HuH-7.5 (cell line): ENCODE results near the gene ANKRD30BL.
"Not testable (repeated sequence)": the region's sequence is repeated elsewhere in the genome, so short reads cannot be mapped to it uniquely, and the experiment has no call there.

ENCODE experiments used
- DNase-seq: peaks from one replicate; pipeline ENCODE4 v3.0.0; 2011; ENCODE audit warnings: low spot score

The ANKRD30BL gene, protein sequence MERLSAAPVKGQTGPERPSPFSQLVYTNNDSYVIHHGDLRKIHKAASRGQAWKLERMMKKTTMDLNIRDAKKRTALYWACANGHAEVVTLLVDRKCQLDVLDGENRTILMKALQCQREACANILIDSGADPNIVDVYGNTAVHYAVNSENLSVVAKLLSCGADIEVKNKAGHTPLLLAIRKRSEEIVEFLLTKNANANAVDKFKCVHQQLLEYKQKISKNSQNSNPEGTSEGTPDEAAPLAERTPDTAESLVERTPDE

DNA sequence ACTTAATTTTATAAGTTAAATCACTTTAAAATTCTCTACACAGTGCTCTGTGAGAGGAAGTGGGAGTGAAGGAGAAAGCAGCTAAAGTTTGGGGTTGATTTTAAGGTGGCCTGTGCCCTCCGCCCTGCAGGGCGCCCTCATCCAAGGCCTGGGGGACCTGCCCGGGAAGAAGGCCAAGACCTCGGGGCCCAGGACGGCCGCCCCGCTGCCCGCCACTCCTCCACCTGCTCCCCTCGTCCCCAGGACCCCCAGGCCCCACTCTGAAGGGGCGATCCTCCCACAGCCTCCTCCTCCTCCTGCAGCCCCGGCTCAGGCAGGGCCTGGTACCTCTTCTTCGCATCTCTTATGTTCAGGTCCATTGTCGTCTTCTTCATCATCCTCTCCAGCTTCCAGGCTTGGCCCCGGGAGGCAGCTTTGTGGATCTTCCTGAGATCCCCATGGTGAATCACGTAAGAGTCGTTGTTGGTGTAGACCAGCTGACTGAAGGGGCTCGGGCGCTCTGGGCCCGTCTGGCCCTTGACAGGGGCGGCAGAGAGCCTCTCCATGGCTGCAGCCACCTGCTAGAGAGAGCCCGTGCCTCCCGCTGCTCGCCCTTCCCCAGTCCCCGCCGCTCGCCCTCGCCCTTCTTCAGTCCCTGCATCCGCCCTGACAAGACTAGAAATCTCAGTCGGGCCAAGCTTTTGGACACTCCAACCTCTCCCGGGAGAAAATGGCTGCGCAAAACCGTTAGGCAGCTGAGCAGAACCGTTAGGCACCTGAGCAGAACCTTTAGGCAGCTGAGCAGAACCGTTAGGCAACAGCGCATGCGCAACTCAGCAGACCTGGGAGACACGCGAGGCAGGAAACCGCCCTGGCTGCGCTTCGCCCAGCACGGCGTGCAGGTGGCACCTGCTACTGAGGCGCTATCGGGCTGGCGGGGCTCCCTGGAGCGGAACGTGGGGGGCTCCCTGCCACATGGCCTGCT is at the start of gene ANKRD30BL:
Gene ANKRD30BL (minus strand): TSS at position 792 of the 964 bp plus-strand sequence. CDS start 247 bp downstream, at position 545.
- DNase-seq, result not testable (repeated sequence)

DNA sequence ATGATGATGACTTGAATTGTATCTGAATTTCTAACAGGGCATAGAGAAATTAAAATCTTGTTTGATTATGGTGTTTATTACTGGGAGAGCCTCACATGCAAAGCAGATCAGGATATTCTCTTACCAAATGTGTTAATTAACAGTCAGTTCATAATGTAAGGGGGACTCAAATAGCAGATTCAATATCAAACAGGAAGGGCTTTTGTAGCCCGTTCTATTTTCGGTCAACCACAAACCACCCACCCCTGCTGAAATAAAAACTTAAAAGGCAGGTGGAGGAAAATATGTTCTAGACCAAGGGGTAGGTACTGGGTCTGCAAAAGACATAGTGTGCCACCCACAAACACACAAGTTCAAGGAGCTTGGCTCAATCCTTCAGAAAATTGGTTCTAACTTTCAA is 41.1 kb upstream of the ANKRD30BL start:
- DNase-seq, result not testable (repeated sequence)

DNA sequence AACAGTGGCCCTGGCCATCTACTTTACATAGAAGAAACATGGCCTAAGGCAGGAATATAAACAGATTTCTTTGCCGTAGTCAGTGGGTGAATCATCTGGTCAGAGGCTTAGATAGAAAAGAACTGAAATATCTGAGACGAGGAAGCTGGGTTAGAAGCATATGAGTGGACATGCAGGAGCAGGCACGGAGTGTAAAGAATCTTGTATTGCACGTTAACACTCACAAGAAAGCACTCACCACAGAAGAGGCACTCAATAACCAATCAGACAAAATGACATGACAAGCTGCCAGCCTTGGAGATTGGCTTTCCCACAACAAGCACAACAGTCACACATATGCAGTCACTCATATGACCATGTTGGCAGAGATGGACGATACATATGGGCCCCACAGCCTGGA is 31.1 kb upstream of the ANKRD30BL start:
- DNase-seq, result not testable (repeated sequence)

DNA sequence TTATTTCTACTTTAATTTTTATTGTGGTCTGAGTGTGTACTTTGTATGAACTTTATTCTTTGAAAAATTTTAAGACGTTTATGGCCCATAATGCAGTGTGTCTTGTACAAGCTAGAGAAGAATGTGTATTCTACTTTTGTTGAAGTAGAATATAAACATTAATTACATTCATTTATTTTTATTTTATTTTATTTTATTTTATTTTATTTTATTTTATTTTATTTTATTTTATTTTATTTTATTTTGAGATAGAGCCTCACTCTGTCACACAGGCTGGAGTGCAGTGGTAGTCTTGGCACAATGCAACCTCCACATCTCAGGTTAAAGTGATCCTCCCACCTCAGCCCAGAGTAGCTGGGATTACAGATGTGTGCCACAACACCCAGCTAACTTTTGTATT is 5.3 kb upstream of the ANKRD30BL start:
- not testable (repeated sequence) for DNase-seq

DNA sequence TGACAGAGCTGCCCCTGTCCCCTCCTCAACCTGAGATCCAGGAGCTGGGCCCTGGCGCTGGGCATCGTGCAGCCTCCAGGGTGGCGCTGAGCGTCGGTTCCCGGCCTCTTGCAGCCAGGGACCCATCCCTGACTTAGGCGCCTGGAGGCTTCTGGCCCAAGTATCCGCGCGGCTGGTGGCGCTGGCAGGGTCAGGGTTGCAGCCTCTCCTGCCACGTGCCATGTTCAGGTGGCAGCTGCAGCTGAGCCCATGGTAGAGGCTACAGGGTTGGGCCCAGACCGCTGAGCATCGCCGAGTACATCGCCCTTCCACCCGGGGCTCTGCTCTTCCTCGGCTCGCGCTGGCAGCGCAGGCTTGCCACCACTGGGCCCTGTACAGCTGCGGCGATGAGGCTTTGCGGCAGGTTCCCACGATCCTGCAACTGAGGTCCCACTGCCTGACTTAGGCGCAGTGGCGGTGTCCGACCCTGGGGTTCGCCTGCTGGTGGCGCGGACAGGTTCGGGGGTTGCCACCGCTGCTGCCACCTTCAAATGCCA is 441 bp upstream of the ANKRD30BL start:
- DNase-seq, result not testable (repeated sequence)

DNA sequence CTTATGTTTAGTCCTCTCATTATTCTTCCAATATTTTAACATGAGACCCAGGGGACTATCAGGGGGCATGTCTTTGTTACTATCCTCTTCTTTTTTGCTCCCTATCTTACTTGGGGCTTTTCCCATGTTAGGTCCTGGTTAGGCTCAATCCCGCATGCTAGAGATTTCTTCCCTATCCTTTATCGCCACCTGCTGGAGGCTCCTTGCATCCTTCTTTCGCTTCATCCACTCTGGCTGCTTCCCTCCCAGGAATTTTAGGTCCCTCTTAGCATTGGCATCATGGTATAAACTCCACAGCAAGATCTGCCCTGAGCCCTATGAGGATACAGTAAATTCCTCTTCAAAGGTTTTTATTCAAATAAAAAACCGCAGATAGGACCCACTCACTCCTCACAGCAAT is 15.0 kb downstream of the ANKRD30BL start:
- not testable (repeated sequence) for DNase-seq
